GM19463 (cell line): ENCODE data around the gene HS3ST3B1.

ENCODE experiments used
- ATAC-seq: cut with Tn5 transposase; IDR thresholded peaks from one replicate; pipeline ENCODE4 v1.9.1; 2021; ENCODE audit warnings: mild to moderate bottlenecking, moderate library complexity; ENCODE audit not compliant: unreplicated experiment

The HS3ST3B1 gene

GRCh38 chr17:14300575-14301278 is at the start of gene HS3ST3B1:
Gene HS3ST3B1 (plus strand): TSS chr17:14301081. CDS start chr17:14301519, 438 bp downstream.
- peak; percentile 80 for ATAC-seq

GRCh38 chr17:14261406-14261805 is 39.5 kb upstream of the HS3ST3B1 start:
- ATAC-seq, result no peak

GRCh38 chr17:14268264-14268663 is 32.6 kb upstream of the HS3ST3B1 start:
- no peak for ATAC-seq

GRCh38 chr17:14269473-14269872 is 31.4 kb upstream of the HS3ST3B1 start:
- ATAC-seq, result no peak

- no peak for ATAC-seq
Measured at GRCh38 chr17:14270508-14270907, 30.4 kb upstream of the HS3ST3B1 start.

- no peak for ATAC-seq
Measured at GRCh38 chr17:14276535-14277250, 24.2 kb upstream of the HS3ST3B1 start.

GRCh38 chr17:14281530-14281929 is 19.4 kb upstream of the HS3ST3B1 start:
- no peak for ATAC-seq

- no peak for ATAC-seq
Measured at GRCh38 chr17:14282726-14283125, 18.2 kb upstream of the HS3ST3B1 start.

GRCh38 chr17:14289162-14289561 is 11.7 kb upstream of the HS3ST3B1 start:
- no peak for ATAC-seq

- ATAC-seq, result no peak
Measured at GRCh38 chr17:14294876-14295275, 6.0 kb upstream of the HS3ST3B1 start.

- no peak for ATAC-seq
Measured at GRCh38 chr17:14295676-14296075, 5.2 kb upstream of the HS3ST3B1 start.

GRCh38 chr17:14296166-14296910 is 4.5 kb upstream of the HS3ST3B1 start:
- ATAC-seq, result no peak

GRCh38 chr17:14297161-14297851 is 3.6 kb upstream of the HS3ST3B1 start:
- ATAC-seq, result no peak

GRCh38 chr17:14298221-14298946 is 2.5 kb upstream of the HS3ST3B1 start:
- ATAC-seq, result no peak

- ATAC-seq, result no peak
Measured at GRCh38 chr17:14298947-14299279, 2.0 kb upstream of the HS3ST3B1 start.

- no peak for ATAC-seq
Measured at GRCh38 chr17:14299280-14300141, 1.4 kb upstream of the HS3ST3B1 start.

- ATAC-seq, result peak; percentile 4
Measured at GRCh38 chr17:14301279-14302090, 604 bp downstream of the HS3ST3B1 start.

- no peak for ATAC-seq
Measured at GRCh38 chr17:14302091-14302430, 1.2 kb downstream of the HS3ST3B1 start.
